NCI-H1930 (cell line): ENCODE measurements around the gene ALOX12B.
"Not testable (repeated sequence)": the region's sequence is repeated elsewhere in the genome, so short reads cannot be mapped to it uniquely, and the experiment has no call there.

Experiments
- DNase-seq, 2 experiments: peaks; one replicate each; lab custom pipeline; 2025; lab: John Stamatoyannopoulos, UW

The ALOX12B gene

GRCh38 chr17:8064561-8065019, 22.9 kb downstream of the ALOX12B start:
- no peak for DNase-seq

GRCh38 chr17:8063761-8064534, 23.6 kb downstream of the ALOX12B start:
- no peak for DNase-seq

GRCh38 chr17:8062807-8063483, 24.6 kb downstream of the ALOX12B start:
- peak in 1 of 2 experiments; percentile 43 for DNase-seq

- no peak for DNase-seq
Measured at GRCh38 chr17:8062435-8062806, 25.1 kb downstream of the ALOX12B start.

GRCh38 chr17:8061851-8062250, 25.7 kb downstream of the ALOX12B start:
- not testable (repeated sequence) for DNase-seq

- peak; percentile 71 to 83 for DNase-seq
Measured at GRCh38 chr17:8060274-8060673, 27.2 kb downstream of the ALOX12B start.

- DNase-seq: peak; percentile 38 to 49
Measured at GRCh38 chr17:8059131-8059530, 28.4 kb downstream of the ALOX12B start.

- DNase-seq: peak; percentile 74 to 87
Measured at GRCh38 chr17:8057691-8058114, 29.8 kb downstream of the ALOX12B start.

- no peak for DNase-seq
Measured at GRCh38 chr17:8056976-8057625, 30.4 kb downstream of the ALOX12B start.

GRCh38 chr17:8056232-8056975, 31.1 kb downstream of the ALOX12B start:
- DNase-seq: no peak

GRCh38 chr17:8055851-8056231, 31.7 kb downstream of the ALOX12B start:
- no peak for DNase-seq

- no peak for DNase-seq
Measured at GRCh38 chr17:8053600-8053999, 33.9 kb downstream of the ALOX12B start.

GRCh38 chr17:8052256-8053252, 35.0 kb downstream of the ALOX12B start:
- DNase-seq: no peak

- no peak for DNase-seq
Measured at GRCh38 chr17:8051831-8052230, 35.7 kb downstream of the ALOX12B start.

GRCh38 chr17:8048736-8049135, 38.8 kb downstream of the ALOX12B start:
- DNase-seq: no peak

- no peak for DNase-seq
Measured at GRCh38 chr17:8048236-8048635, 39.3 kb downstream of the ALOX12B start.

GRCh38 chr17:8047769-8048110, 39.8 kb downstream of the ALOX12B start:
- DNase-seq: no peak

GRCh38 chr17:8046929-8047768, 40.4 kb downstream of the ALOX12B start:
- no peak for DNase-seq

GRCh38 chr17:8046306-8046928, 41.1 kb downstream of the ALOX12B start:
- DNase-seq: no peak
